NCI-H2081 (cell line): ENCODE results near the gene COPZ2.

Experiments
- DNase-seq, 2 experiments: peaks; one replicate each; lab custom pipeline; 2025; lab: John Stamatoyannopoulos, UW

COPZ2 gene

DNA sequence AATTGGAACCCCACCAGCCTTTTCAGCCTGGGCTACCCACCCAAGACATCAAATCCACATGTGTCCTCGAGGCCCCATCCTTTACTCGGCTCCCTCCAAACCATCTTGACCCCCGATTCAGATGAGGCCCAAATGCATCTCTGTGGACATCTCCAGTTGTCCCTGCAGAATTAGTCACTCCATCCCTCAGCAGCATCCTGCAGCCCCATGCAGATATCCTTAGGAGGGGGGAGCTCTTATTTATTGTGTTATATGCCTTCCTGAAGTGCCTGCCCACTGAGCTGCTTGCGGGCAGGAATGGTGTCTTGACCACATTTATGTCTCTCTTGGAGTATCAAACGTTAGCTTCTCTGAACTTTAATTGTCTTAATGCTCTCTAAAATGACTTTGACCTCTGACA, 51.1 kb downstream of the COPZ2 start:
- DNase-seq = no peak

DNA sequence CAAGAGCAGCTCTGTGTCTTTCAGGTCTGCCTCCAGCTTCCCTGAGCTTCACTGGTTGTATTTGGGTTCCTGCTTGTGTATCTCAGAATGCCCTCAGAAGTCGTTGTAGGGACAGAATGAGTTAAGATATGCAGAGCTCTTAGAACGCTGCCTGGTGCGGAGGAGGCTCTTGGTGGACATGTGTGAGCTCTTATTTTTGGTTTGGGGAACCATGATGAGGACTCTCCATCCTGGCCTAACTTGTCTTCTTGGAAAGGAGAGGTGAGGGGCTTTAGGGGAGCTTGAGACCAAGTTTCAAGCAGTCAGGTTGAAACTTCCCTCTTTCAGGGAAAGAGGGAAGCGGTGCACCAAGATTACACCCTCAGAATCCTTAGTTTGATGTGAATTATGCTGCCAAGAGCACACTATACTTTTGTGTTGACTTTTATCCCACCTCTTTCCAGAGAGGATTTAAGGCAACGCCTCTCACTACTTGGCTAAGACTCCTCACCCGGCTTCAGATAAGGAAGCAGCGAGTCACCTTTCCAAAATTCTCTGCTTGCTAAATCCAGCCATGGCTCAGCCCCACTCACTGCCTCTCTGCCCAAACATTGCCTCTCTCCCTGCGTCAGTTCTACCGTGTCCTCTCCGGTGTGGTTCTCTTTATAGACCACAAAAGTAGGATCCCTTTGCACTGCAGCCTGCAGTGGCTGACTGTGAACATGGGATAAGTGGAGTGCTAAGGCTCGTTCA, 53.9 kb downstream of the COPZ2 start:
- DNase-seq = no peak

DNA sequence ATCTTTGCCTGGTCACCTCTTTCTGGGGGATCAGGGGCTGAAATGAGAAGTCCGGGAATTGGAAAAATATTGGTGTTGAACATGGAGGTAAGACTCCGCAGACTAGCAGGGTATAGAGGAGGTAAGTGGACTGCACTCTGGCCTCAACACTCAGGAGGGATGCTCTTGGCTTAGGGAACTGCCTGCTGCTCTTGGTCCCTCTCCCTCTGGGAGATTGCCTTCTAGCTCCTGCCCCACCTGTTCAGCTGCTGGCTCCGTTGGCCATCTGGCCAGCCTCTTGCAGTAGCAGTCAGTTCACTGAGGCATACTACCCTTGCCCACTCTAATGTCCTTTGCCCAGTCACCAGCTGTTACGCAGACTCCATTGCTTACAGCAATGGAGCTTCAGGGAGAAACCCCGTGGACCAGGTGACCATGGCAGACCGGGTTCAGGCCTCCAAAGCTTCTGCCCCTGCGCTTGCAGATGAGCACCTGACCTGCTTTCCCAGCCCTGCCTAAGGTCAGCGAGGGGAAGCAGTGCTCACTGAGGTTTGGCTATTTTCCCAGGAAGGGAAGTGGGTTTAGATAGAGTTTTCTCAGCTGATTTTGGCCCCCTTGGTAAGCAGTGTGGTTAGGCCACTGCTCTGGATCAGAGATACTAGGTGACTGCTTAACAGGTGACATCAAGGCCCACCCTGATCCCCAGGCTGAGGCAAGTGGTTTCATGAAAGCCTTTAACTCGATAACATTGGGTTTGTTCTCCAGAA, 54.8 kb downstream of the COPZ2 start:
- DNase-seq = no peak

- DNase-seq = no peak
Measured at GRCh38 chr17:47982091-47982617, 55.4 kb downstream of the COPZ2 start.

GRCh38 chr17:47981462-47981861, 56.1 kb downstream of the COPZ2 start:
- no peak for DNase-seq

DNA sequence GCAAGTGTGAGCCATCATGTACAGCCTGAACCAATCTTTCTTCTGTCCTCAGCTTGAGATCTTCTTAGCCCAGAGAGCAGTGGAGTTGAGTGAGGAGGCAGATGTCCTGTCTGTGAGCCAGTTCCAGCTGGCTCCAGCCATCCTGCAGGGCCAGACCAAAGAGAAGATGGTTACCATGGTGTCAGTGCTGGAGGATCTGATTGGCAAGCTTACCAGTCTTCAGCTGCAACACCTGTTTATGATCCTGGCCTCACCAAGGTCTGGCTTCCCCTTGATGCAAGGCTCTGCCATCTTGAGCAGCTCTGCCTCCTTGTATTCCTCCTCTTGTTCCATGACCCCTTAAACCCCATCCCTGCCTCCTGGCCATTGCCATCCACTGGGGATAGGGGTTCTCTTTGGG, 57.1 kb downstream of the COPZ2 start:
- peak in 1 of 2 experiments; percentile 35 for DNase-seq

DNA sequence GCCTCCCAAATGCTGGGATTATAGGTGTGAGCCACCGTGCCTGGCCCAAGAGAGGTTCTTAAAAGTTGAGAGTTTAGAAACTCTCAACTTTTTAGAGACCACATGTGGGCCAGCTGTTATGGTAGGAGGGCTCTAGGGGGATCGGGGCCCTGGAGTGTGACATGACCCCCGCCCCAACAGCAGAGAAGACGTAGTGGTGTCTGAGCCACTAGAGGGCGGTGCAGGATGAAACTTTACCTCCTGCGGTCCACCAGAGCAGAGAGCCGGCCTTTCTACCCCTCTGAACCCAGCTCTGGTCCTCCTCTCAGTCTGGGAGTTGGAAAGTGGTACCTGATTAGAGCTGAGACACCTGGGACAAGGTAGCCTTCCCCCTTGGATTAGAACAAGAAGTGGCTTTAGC, 59.3 kb downstream of the COPZ2 start:
- DNase-seq = peak; percentile 64 to 73
